ENCODE results near the gene DELE1. TPM values are rescaled to one million over a fixed set of nuclear protein-coding genes. Genes with fewer than 3 reads are reported as not detected.
A peak's percentile ranks its signal among the peaks of the same experiment; 100 is the strongest.

DELE1 gene
- total and polyA plus RNA-seq, 2 donors (not counting 1 experiment from before 2014, with no cell fraction given): 124 to 127 TPM

DNA sequence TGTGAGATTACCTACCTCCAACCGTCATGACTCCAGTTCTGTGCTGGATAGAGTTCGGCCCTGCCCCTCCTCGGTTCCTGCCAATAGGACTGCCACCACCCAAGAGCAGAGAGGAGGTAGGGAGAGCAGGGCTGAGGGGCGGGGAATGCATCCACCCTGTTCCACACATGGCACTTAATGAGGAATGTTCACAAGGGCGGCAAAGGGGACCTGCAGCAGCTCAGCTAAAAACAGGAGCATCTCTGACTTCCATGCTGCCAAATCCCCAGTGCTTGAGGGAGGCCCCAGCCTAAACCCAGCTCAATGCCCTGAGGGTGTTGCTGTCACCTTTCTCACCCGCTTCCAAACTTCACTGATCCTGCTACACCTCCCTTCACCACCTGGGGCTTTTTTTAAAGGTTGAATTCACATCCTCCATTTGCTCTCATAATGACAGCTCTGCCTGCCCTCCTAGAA, 7.8 kb upstream of the DELE1 start:
- Mint-ChIP-seq H3K9me3 (ENCODE audit: insufficient read depth) (no peaks in the 10 kb centered on the region), H3K27me3 (peaks cover 3% of the 10 kb centered on the region), H3K4me1 (peaks cover 38% of the 10 kb centered on the region), H3K4me3 (no peak overlapping the region), H3K27ac (no peak overlapping the region)
- intact Hi-C loops (cut with micrococcal nuclease): no loop called here
- Histone ChIP-seq H3K9me3 (ENCODE audit: control extremely low read depth in 1 of 3, control insufficient read depth in 2 of 3, insufficient read depth in 1 of 3, low read length in 2 of 3) (no peaks in the 10 kb centered on the region), H3K9ac (ENCODE audit: low read length) (no peak overlapping the region), H3K4me1 (ENCODE audit: control insufficient read depth in 2 of 2, insufficient read depth in 2 of 2, low read length in 2 of 2) (peaks cover 24 to 32% of the 10 kb centered on the region in 2 donors), H3K4me3 (ENCODE audit: control extremely low read depth in 1 of 5, extremely low read depth in 1 of 5, insufficient read depth in 1 of 5, low read depth in 2 of 5, low read length in 4 of 5) (no peak overlapping the region), H3K36me3 (replicated peaks in 1 of 2; ENCODE audit: control extremely low read depth in 1 of 2, control insufficient read depth in 1 of 2, extremely low read depth in 1 of 2, insufficient read depth in 2 of 2, low read length in 1 of 2) (no peaks in the 10 kb centered on the region), H3K27me3 (replicated peaks in 1 of 4; ENCODE audit: control extremely low read depth in 1 of 4, control insufficient read depth in 3 of 4, insufficient read depth in 4 of 4, low read length in 3 of 4) (peaks cover 0 to 5% (median 3%) of the 10 kb centered on the region in 4 experiments), H3K27ac (ENCODE audit: low read length in 2 of 2) (no peak overlapping the region), H2AFZ (ENCODE audit: insufficient read depth, low read depth, low read length, poor library complexity, severe bottlenecking) (peak overlapping the region; percentile 58), H4K20me1 (ENCODE audit: control insufficient read depth, insufficient read depth, low read length, poor library complexity, severe bottlenecking) (no peaks in the 10 kb centered on the region), H3K4me2 (replicated peaks; ENCODE audit: low read depth, low read length, poor library complexity, severe bottlenecking) (no peak overlapping the region), H3K79me2 (ENCODE audit: control insufficient read depth, insufficient read depth, low read length) (no peaks in the 10 kb centered on the region)
- no peak for ATAC-seq (ENCODE audit: low read depth)
- 100% methylated on average over 4 of the region's 6 CpGs for WGBS (ENCODE audit: insufficient coverage)
- no peak for DNase-seq
- POLR2A ChIA-PET: interaction anchor here (0.9 kb wide), 1 partner anchor 53 kb away, joined by 3 read pairs; the partner anchor contains the start of gene RNF14
- CTCF ChIA-PET: interaction anchor here (0.9 to 3.8 kb wide), 6 partner anchors 10 to 364 kb away, joined by 3 to 16 read pairs (median 5); partner anchors contain the start of genes PCDH1 and RNF14
- TF ChIP-seq, protein P1, sequence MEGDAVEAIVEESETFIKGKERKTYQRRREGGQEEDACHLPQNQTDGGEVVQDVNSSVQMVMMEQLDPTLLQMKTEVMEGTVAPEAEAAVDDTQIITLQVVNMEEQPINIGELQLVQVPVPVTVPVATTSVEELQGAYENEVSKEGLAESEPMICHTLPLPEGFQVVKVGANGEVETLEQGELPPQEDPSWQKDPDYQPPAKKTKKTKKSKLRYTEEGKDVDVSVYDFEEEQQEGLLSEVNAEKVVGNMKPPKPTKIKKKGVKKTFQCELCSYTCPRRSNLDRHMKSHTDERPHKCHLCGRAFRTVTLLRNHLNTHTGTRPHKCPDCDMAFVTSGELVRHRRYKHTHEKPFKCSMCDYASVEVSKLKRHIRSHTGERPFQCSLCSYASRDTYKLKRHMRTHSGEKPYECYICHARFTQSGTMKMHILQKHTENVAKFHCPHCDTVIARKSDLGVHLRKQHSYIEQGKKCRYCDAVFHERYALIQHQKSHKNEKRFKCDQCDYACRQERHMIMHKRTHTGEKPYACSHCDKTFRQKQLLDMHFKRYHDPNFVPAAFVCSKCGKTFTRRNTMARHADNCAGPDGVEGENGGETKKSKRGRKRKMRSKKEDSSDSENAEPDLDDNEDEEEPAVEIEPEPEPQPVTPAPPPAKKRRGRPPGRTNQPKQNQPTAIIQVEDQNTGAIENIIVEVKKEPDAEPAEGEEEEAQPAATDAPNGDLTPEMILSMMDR (IDR thresholded peaks at IDR 0.05): no peak
- TF ChIP-seq EZH2 (IDR thresholded peaks at IDR 0.05; ENCODE audit: borderline replicate concordance, insufficient read depth, low read depth, low read length, poor library complexity, severe bottlenecking): no peak

DNA sequence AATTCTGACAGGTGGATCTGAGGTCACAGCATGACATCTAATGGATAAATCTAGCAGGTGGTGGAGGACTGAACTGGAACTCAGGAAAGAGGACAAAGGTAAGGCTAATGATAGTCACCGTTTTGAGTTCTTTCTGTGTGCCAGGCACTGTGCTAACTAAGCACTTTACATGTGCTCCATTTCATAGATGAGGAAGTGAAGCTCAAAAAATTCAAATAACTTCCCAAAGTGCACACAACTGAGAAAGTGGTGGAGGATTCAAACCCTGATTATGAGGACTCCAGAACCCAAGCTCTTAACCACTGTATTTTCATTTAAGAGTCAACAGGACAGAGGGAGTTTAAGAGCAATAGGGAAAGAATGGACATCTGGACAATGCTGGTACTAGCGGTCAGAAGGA, 7.1 kb upstream of the DELE1 start:
- DNase-seq: no peak
- Histone ChIP-seq H3K9me3 (ENCODE audit: control extremely low read depth in 1 of 3, control insufficient read depth in 2 of 3, insufficient read depth in 1 of 3, low read length in 2 of 3) (no peaks in the 10 kb centered on the region), H3K4me1 (ENCODE audit: control insufficient read depth in 2 of 2, insufficient read depth in 2 of 2, low read length in 2 of 2) (peaks cover 24 to 32% of the 10 kb centered on the region in 2 donors), H4K20me1 (ENCODE audit: control insufficient read depth, insufficient read depth, low read length, poor library complexity, severe bottlenecking) (no peaks in the 10 kb centered on the region), H3K9ac (ENCODE audit: low read length) (no peak overlapping the region), H3K36me3 (replicated peaks in 1 of 2; ENCODE audit: control extremely low read depth in 1 of 2, control insufficient read depth in 1 of 2, extremely low read depth in 1 of 2, insufficient read depth in 2 of 2, low read length in 1 of 2) (no peaks in the 10 kb centered on the region), H3K27ac (ENCODE audit: low read length in 2 of 2) (no peak overlapping the region), H3K27me3 (replicated peaks in 1 of 4; ENCODE audit: control extremely low read depth in 1 of 4, control insufficient read depth in 3 of 4, insufficient read depth in 4 of 4, low read length in 3 of 4) (peaks cover 0 to 5% (median 3%) of the 10 kb centered on the region in 4 experiments), H2AFZ (ENCODE audit: insufficient read depth, low read depth, low read length, poor library complexity, severe bottlenecking) (peak overlapping the region; percentile 58), H3K4me3 (ENCODE audit: control extremely low read depth in 1 of 5, extremely low read depth in 1 of 5, insufficient read depth in 1 of 5, low read depth in 2 of 5, low read length in 4 of 5) (no peak overlapping the region), H3K4me2 (replicated peaks; ENCODE audit: low read depth, low read length, poor library complexity, severe bottlenecking) (peak overlapping the region; percentile 25), H3K79me2 (ENCODE audit: control insufficient read depth, insufficient read depth, low read length) (no peaks in the 10 kb centered on the region)
- POLR2A ChIA-PET: interaction anchor here (0.9 kb wide), 1 partner anchor 52 kb away, joined by 3 read pairs; the partner anchor contains the start of gene RNF14
- H3K27ac Mint-ChIP-seq: no peak overlapping the region
- intact Hi-C loops (cut with micrococcal nuclease): no loop called here
- no peak for ATAC-seq (ENCODE audit: low read depth)
- no peaks in the 10 kb centered on the region for H3K9me3 Mint-ChIP-seq (ENCODE audit: insufficient read depth)
- H3K4me3 Mint-ChIP-seq: no peak overlapping the region
- TF ChIP-seq, protein P1 (IDR thresholded peaks at IDR 0.05): no peak
- no peak for TF ChIP-seq EZH2 (IDR thresholded peaks at IDR 0.05; ENCODE audit: borderline replicate concordance, insufficient read depth, low read depth, low read length, poor library complexity, severe bottlenecking)
- peaks cover 41% of the 10 kb centered on the region for H3K4me1 Mint-ChIP-seq
- H3K27me3 Mint-ChIP-seq: peaks cover 3% of the 10 kb centered on the region
- CTCF ChIA-PET: interaction anchor here (0.9 to 3.8 kb wide), 6 partner anchors 26 to 365 kb away, joined by 3 to 16 read pairs (median 5); partner anchors contain the start of genes PCDH1 and RNF14
- WGBS (ENCODE audit: insufficient coverage): 85% methylated on average over 1 of the region's 2 CpGs
